Sigmoid colon (tissue), 7 donors: ENCODE measurements around the gene SERINC5. TPM values are rescaled to one million over a fixed set of nuclear protein-coding genes. Genes with fewer than 3 reads are reported as not detected.

Experiments used
- DNase-seq: peaks from one replicate; pipeline ENCODE4 v3.0.0-alpha.2; 2019
- H3K27ac ChIP-seq, 4 donors: fragments of 200-600 bp; sonication (generic); one replicate each; pipeline ENCODE4 v1.5.1; 2016 to 2019; ENCODE audit warnings: mild to moderate bottlenecking in 1 of 4
- H3K27me3 ChIP-seq, 3 donors: fragments of 200-600 bp; sonication (generic); one replicate each; pipeline ENCODE4 v1.5.1; 2019; ENCODE audit warnings: mild to moderate bottlenecking in 1 of 3
- H3K36me3 ChIP-seq, 4 donors: fragments of 200-600 bp; sonication (generic); one replicate each; pipeline ENCODE4 v1.5.1; 2016 to 2019
- H3K4me1 ChIP-seq, 4 donors: fragments of 200-600 bp; sonication (generic); one replicate each; pipeline ENCODE4 v1.5.1; 2017 to 2019
- H3K4me3 ChIP-seq, 4 donors: fragments of 200-600 bp; sonication (generic); one replicate each; pipeline ENCODE4 v1.5.1; 2017 to 2019; ENCODE audit warnings: mild to moderate bottlenecking in 2 of 4, moderate library complexity in 1 of 4
- H3K9me3 ChIP-seq, 4 donors: fragments of 200-600 bp in 3 of 4; sonication (generic) in 3 of 4; one replicate each; pipeline versions ENCODE4 v1.5.1 to v1.6.1; 2013 to 2019
- EP300 ChIP-seq, 4 donors: sonication (generic); formaldehyde crosslinking; IDR thresholded peaks; one replicate each; pipeline ENCODE4 v1.6.1; 2017; ENCODE audit warnings: antibody characterized with exemption in 4 of 4
- POLR2A ChIP-seq, 2 donors: fragments of 450-650 bp; IDR thresholded peaks; one replicate each; pipeline ENCODE4 v1.6.1; 2016; ENCODE audit warnings: antibody characterized with exemption in 2 of 2, mild to moderate bottlenecking in 2 of 2, moderate library complexity in 2 of 2
- POLR2AphosphoS5 ChIP-seq, 4 donors: sonication (generic); formaldehyde crosslinking; IDR thresholded peaks; one replicate each; pipeline ENCODE4 v1.6.1; 2017; ENCODE audit warnings: antibody characterized with exemption in 4 of 4
- WGBS, 2 donors: extraction: QIAGEN DNeasy Blood & Tissue Kit; methylation state at CpG; one replicate each; pipeline ENCODE4 v1.1.7; 2013; 5-methylcytosine and 5-hydroxymethylcytosine counted together
- intact Hi-C: fragments of 100-400 bp; cut with DNase I; formaldehyde crosslinking; loops from one replicate; pipeline ENCODE4 v1.15.1; 2023
- polyA plus RNA-seq, 3 donors: library from polyadenylated mRNA; stranded (reverse); fragments of 200-250 nt; gene quantifications; one replicate each; pipeline ENCODE4 v1.2.3, GENCODE V29; 2013
- total RNA-seq, 4 donors: library from RNA; depleted of rRNA; stranded (reverse); fragments of >200 nt; gene quantifications; one replicate each; pipeline ENCODE4 v1.1.0, GENCODE V29; 2016
- TF ChIP-seq, protein P1 (sequence below), 4 experiments: fragments of 450-650 bp in 3 of 4; fragments of 200-600 bp in 1 of 4; IDR thresholded peaks; one replicate each; pipeline ENCODE4 v1.5.1; 2016 to 2019; ENCODE audit warnings: antibody characterized with exemption in 4 of 4, mild to moderate bottlenecking in 3 of 4, moderate library complexity in 2 of 4
- donor health status: healthy with polysubstance abuse.
- donor health status: Bipolar disorder and iron deficiency.
- donor health status: healthy.

The SERINC5 gene
- total and polyA plus RNA-seq, 7 donors: 3.6 to 25.9 (median 9.6) TPM

DNA sequence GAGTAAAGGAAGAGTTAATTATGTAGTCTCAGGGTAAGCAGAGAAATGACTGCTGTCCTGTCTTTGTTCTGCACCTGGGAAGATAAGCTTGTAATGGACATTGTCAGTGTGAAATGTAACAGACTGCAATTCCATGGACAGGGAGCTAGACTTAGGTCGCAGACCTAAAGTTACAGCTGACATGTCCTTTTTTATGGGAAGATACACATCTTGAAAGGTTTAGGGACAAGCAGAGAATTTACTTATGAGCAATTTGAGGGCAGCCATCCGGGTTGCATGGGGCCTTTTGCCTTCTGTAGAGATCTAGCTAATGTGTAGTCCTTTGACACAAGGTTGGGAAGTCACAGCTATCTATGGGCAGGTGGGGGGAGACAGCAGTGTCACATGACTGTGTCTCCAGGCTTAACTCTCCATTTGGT, 85.7 kb downstream of the SERINC5 start:
- 77 to 89% methylated on average over 2 of the region's 2 CpGs for WGBS, 2 donors
- H3K36me3 ChIP-seq: peaks cover 0 to 28% (median 3%) of the 10 kb centered on the region in 4 donors

GRCh38 chr5:80168388-80169028, 87.3 kb downstream of the SERINC5 start:
- Histone ChIP-seq H3K9me3 (no peaks in the 10 kb centered on the region), H3K27ac (no peak overlapping the region), H3K4me1 (peaks cover 0 to 9% (median 3%) of the 10 kb centered on the region in 4 donors), H3K4me3 (no peak overlapping the region), H3K27me3 (no peaks in the 10 kb centered on the region), H3K36me3 (peaks cover 0 to 23% (median 0%) of the 10 kb centered on the region in 4 donors)
- 86 to 92% methylated on average over 8 of the region's 8 CpGs for WGBS, 2 donors
- intact Hi-C loops: no loop called here
- DNase-seq: no peak
- TF ChIP-seq EP300 (IDR thresholded peaks at IDR 0.05): no peak
- TF ChIP-seq, protein P1, sequence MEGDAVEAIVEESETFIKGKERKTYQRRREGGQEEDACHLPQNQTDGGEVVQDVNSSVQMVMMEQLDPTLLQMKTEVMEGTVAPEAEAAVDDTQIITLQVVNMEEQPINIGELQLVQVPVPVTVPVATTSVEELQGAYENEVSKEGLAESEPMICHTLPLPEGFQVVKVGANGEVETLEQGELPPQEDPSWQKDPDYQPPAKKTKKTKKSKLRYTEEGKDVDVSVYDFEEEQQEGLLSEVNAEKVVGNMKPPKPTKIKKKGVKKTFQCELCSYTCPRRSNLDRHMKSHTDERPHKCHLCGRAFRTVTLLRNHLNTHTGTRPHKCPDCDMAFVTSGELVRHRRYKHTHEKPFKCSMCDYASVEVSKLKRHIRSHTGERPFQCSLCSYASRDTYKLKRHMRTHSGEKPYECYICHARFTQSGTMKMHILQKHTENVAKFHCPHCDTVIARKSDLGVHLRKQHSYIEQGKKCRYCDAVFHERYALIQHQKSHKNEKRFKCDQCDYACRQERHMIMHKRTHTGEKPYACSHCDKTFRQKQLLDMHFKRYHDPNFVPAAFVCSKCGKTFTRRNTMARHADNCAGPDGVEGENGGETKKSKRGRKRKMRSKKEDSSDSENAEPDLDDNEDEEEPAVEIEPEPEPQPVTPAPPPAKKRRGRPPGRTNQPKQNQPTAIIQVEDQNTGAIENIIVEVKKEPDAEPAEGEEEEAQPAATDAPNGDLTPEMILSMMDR (IDR thresholded peaks at IDR 0.05): no peak

More for the DNA sequence above, 85.7 kb downstream of the SERINC5 start:
- Histone ChIP-seq H3K9me3 (no peaks in the 10 kb centered on the region), H3K27me3 (no peaks in the 10 kb centered on the region), H3K4me3 (no peak overlapping the region), H3K27ac (no peak overlapping the region), H3K4me1 (peaks cover 0 to 8% (median 3%) of the 10 kb centered on the region in 4 donors)
- no peak for TF ChIP-seq POLR2AphosphoS5 (IDR thresholded peaks at IDR 0.05)
- TF ChIP-seq POLR2A (IDR thresholded peaks at IDR 0.05): no peak
- TF ChIP-seq, protein P1 (IDR thresholded peaks at IDR 0.05): no peak
- TF ChIP-seq EP300 (IDR thresholded peaks at IDR 0.05): no peak
- DNase-seq: no peak
- intact Hi-C loops: no loop called here

DNA sequence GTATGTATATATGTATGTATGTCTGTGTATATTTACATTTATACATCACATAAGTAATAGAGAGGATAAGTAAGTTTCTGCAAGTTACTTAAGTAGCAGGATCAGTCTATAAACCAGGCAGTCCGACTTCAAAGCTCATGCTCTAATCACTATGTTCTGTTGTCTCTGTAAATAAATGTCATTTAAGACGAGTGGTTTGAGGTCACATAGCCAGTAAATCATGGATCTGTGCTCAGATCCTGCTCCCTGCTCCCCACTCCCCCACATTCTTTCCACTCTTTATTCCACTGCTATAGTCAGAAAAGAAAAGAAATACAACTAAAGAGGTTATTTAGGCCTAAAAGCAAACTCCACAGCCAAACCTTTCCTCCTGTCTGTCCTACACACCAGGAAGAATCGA, 90.4 kb downstream of the SERINC5 start:
- WGBS, 2 donors: 46 to 64% methylated on average over 3 of the region's 3 CpGs
- Histone ChIP-seq H3K4me3 (no peak overlapping the region), H3K9me3 (no peaks in the 10 kb centered on the region), H3K36me3 (peaks cover 0 to 21% (median 1%) of the 10 kb centered on the region in 4 donors), H3K27ac (no peak overlapping the region), H3K27me3 (no peaks in the 10 kb centered on the region), H3K4me1 (peaks cover 0 to 9% (median 3%) of the 10 kb centered on the region in 4 donors)
- no peak for DNase-seq
- intact Hi-C loops: no loop called here
- TF ChIP-seq POLR2A (IDR thresholded peaks at IDR 0.05) (no peak), POLR2AphosphoS5 (IDR thresholded peaks at IDR 0.05) (no peak), EP300 (IDR thresholded peaks at IDR 0.05) (no peak)
- TF ChIP-seq, protein P1 (IDR thresholded peaks at IDR 0.05): no peak

DNA sequence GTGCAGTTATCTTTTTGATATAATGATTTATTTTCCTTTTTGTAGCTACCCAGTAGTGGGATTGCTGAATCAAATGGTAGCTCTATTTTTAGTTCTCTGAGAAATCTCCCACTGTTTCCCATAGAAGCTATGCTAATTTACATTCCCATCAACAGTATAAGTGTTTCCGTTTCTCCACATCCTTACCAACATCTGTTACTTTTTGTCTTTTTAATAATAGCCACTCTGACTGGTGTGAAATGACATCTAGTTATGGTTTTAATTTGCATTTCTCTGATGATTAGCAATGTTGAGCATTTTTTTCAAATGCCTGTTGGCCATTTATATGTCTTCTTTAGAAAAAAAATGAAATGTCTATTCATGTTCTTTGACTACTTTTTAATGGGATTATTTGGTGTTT, 94.7 kb downstream of the SERINC5 start:
- no peaks in the 10 kb centered on the region for H3K27me3 ChIP-seq
- intact Hi-C loops: no loop called here
- no peak for DNase-seq
- WGBS, 2 donors: 89 to 97% methylated on average over 1 of the region's 1 CpG
- no peak overlapping the region for H3K27ac ChIP-seq
- peaks cover 0 to 11% (median 4%) of the 10 kb centered on the region in 4 donors for H3K4me1 ChIP-seq
- TF ChIP-seq POLR2AphosphoS5 (IDR thresholded peaks at IDR 0.05) (no peak), POLR2A (IDR thresholded peaks at IDR 0.05) (no peak), EP300 (IDR thresholded peaks at IDR 0.05) (no peak)
- TF ChIP-seq, protein P1 (IDR thresholded peaks at IDR 0.05): no peak
- no peaks in the 10 kb centered on the region for H3K9me3 ChIP-seq
- no peak overlapping the region for H3K4me3 ChIP-seq
- peaks cover 0 to 13% (median 1%) of the 10 kb centered on the region in 4 donors for H3K36me3 ChIP-seq
